ENCODE results near the gene NKPD1.

GRCh38 chr19:45206328-45206727 is 45.5 kb upstream of the NKPD1 start:
- TF ChIP-seq CTCF (IDR thresholded peaks at IDR 0.05) (no peak), POLR2A (IDR thresholded peaks at IDR 0.05) (no peak), EP300 (IDR thresholded peaks at IDR 0.05) (no peak)
